ENCODE measurements around the gene ME3.

DNA sequence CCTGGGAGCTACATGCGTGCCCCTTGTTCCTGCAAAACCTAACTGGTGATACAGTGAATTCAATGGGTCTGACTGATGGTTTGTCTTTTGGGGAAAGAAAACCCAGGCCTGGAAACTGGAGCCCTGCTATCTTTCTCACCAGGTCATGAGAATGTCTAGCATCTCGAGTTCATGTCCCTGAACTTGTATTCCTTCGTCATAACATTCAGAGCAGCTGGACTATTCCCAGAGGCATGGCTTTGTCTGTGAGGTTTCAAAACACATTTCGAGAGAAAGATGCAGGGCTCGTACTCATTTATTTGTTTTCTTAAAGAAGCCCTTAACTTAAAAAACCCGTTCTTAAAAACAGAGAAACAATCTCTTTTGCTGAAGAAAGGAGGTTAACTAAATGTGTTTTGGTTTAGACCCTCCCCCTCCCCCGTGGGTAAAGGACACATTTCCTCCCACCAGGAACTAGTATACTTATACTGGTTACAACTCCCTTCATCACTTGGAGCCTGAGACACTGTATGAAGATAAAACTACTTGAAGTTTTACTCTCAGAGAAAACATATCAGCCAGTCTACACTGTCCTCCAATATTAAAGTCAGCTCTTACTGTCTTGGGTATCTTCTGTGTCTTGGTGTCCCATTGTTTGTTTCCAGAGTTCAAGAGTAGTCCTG is 43.2 kb downstream of the ME3 start:
- TF ChIP-seq GATA3 (IDR thresholded peaks at IDR 0.05; ENCODE audit: low read depth, low read length): no peak
- no peak for TF ChIP-seq GATA2 (IDR thresholded peaks at IDR 0.05; ENCODE audit: low read depth, low read length)

All from SH-SY5Y (cell line).